Hematopoietic multipotent progenitor cell (in vitro differentiated cells): ENCODE data around the gene PPDPF. TPM values are rescaled to one million over a fixed set of nuclear protein-coding genes. Genes with fewer than 3 reads are reported as not detected.
A peak's percentile ranks its signal among the peaks of the same experiment; 100 is the strongest.
"Not testable (repeated sequence)": the region's sequence is repeated elsewhere in the genome, so short reads cannot be mapped to it uniquely, and the experiment has no call there.

Experiments used
- DNase-seq, 3 donors: peaks; one replicate each; pipeline ENCODE4 v3.0.0-alpha.2; 2011 to 2015; ENCODE audit warnings: low read depth in 2 of 3, low spot score in 2 of 3
- total RNA-seq: library from RNA; depleted of rRNA; stranded (reverse); fragments of >200 nt; gene quantifications from one replicate; pipeline ENCODE4 v1.2.3, GENCODE V29; 2012

Gene PPDPF
- total RNA-seq, 1 donor: 87.3 TPM

DNA sequence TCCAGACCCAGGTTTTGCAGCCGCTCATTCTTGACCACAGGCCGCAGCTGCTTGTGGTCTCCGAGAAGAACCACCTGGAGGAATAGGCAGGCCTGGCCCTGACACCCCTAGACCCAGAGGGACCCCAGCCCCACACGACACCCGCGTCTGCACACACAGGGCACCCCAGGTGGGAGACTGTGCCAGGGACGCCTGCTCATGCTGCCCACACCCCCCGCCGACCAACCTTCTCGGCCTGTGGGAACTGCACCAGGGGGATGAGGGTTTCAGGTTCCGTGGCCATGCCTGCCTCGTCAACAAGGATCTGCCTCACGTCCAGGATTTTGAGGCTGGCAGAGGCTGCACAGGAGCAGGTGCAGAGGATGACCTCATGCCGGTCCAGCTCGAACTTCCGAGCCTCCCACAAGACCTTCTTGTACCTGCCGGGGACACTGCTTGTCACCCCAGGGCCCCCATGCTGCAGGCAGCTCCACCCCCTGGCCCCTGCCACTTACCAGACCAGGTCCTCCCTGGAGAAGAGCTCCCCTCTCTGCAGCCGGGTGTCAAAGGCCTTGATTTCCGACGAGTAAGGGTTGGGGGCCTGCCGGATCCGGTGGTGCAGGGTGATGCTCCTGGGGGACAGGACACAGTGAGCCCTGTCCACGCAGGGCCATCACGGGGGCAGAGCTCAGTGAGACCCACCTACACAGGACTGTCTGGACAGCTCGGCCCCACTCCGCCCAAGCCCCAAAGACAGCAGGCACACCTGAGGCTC, 40.5 kb downstream of the PPDPF start:
- DNase-seq: no peak

DNA sequence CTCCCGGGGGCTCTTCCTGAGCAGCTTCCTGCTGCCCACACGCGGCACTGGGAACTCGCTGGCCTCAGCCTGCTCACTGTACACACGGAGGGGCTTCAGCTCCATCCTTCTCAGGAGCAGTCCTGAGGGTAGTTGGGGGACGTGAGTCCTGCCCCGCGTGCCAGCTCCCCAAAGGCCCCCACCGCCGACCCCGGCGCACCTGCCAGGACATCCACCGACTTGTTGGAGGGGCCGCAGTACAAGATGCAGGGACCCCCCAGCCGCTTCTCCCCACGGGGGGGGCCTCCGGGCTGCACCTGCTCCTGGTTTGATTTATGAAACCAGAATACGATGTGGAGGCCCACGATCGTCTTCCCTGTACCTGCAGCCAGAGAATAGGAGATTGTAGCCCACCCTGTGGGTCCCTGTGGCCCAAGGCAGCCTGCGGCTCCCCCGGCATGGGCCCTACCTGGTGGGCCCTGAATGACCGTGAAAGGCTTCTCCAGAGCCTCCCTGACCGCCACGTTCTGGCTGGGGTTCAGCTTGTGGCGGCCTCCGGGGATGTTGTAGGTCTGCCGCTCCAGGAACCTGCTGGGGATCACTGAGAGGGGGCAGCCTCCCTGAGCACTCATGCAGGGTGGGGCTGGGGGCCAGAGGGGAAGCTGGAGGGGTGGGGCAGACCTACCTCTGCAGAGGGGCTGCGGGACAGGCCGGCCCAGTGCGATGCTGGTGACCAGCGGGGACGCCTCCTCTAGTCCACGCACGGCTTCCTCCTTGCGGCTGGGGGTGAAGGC, 41.2 kb downstream of the PPDPF start:
- DNase-seq: no peak

GRCh38 chr20:63562461-63563224, 42.1 kb downstream of the PPDPF start:
- DNase-seq: no peak

DNA sequence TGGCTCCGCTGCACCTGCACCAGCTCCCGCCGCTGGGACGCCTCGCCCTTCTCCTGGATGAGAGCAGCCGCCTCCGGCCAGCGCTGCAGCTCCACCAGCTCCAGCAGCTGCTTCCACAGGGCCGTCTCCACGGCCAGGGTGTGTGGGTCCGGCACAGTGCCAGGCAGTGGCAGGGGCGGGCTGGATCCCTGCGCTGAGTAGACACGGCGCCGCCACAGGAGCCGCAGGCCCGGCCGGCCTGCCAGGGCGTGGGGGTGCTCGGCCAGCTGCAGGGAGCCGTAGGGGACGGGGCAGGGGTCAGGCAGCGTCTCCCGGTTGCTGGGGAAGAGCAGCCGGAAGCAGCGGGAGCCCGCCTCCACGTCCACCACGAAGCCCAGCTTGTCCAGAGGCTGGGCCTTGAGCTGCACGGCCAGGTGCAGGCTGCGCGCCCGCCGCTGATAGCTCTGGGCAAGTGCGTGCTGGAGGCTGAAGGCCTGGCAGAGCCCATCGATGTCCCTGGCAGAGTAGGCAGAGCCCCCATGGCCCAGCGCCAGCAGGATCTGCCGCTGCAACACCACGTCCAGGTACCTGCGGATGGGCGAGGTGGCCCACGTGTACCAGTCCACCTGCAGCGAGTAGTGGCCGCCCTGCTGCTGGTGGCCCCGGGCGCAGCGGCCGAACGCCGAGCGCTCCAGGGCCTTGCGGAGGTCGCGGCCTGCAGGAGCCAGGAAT, 42.8 kb downstream of the PPDPF start:
- DNase-seq: no peak

DNA sequence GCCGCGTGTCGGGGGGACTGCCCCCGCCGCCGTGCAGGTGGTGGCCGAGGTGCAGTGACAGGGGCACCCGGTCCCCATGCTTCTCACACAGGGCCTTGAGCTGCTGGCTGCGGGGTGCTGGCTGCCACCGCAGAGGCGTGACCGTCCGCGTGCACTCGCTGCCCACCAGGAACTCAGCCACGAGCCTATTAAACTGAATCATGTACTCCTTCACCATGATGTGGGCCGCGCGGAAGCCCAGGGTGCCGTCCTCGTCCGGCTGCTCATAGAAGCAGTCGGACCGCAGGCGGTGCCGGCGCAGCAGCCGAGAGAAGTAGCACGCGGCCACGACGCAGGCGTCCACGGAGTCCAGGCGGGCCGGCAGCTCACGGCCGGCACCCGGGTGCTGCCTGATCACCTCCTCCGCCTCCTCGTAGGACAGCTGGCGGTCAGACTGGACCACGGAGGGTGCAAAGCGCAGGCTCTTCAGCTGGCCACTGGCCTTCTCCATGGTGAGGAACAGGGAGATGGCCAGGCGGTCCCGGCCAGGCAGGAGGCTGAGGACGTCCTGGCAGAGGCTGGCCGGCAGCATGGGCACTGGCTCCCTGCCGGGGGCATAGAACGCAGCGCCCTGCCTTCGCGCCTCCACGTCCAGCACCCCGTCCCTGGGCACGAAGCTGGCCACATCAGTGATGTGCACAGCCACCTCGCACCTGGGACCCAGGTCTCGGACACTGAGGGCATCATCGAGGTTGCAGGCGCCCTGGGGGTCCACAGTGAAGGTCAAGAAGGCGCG, 43.7 kb downstream of the PPDPF start:
- no peak for DNase-seq

GRCh38 chr20:63565021-63565698, 44.6 kb downstream of the PPDPF start:
- no peak for DNase-seq

DNA sequence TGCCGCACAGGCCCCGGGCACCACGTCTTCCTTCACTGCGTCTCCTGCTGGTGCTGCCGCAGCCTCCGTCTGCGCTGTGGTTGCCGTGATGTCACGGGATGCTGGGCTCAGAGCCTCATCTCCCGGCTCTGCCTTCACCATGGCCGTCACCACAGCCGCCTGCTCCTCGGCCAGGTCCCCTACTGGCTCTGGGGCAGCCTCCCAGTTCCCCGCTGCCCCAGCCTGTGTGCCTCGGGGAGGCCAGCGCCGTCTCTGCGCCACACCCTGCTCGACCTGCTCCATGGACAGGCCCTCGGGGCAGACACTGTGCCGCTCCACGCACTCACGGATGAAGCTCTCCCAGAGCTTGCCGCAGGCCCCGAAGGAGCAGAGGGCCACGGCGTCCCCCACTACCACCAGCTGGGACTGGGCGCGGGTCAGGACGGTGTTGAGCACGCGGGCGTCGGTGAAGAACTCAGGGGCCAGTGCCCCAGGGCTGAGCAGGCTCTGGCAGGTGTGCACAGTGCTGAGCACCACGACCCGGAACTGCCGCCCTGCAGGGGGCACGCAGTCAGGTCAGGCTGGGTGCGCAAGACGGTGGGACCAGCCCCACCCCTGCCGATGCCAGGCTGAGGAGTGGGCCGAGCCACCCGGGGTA, 45.3 kb downstream of the PPDPF start:
- no peak for DNase-seq

- no peak for DNase-seq
Measured at GRCh38 chr20:63566395-63567135, 46.0 kb downstream of the PPDPF start.

DNA sequence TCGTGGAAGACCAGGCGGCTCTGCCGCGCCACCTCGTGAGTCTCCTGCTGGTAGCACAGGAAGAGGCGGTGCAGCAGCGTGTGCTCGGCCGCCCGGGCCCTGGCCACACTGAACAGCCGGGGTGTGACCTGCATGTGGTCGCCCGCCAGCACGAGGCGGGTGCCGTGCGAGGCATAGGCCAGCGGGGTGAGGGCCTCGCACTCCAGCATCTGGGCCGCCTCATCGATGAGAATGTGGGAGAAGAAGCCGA, 46.5 kb downstream of the PPDPF start:
- DNase-seq: peak in 2 of 3 donors; percentile 35 to 48

DNA sequence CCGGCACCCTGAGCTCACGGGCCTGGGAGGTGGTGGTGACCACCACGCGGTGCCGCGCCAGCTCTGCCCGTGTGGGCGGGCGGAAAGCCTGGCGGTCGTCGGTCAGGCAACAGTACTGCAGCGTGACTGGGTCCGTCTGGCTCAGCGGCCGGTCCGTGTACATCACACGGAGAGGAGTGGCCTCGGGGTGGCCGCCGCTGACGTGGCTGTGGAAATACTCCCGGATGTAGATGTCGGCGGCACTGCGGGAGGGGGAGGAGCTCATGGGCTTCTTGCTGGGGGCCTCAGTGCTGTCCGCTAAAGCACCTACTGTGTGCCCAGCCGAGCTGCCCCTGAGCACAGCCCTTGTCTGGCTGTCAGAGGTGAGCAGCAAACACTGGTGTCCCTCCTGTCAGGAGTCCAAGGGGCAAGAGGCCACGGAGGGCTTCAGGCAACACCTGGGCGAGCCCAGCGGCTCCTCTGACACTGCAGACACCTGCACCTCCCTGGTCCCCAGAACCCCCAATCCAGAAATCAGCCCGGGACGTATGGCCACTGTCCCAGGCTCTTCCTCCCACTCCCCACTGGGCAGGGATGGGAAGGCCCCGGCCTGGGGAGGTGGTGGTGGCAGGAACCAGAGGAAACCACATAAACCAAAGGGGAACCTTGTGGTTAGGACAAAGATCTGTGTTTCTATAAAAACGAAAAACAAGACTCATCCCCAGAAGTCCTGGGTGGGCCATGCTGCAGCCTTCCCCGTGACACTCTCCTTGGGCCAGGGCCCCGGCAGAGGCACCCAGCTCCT, 47.0 kb downstream of the PPDPF start:
- peak in 2 of 3 donors; percentile 84 to 88 for DNase-seq

DNA sequence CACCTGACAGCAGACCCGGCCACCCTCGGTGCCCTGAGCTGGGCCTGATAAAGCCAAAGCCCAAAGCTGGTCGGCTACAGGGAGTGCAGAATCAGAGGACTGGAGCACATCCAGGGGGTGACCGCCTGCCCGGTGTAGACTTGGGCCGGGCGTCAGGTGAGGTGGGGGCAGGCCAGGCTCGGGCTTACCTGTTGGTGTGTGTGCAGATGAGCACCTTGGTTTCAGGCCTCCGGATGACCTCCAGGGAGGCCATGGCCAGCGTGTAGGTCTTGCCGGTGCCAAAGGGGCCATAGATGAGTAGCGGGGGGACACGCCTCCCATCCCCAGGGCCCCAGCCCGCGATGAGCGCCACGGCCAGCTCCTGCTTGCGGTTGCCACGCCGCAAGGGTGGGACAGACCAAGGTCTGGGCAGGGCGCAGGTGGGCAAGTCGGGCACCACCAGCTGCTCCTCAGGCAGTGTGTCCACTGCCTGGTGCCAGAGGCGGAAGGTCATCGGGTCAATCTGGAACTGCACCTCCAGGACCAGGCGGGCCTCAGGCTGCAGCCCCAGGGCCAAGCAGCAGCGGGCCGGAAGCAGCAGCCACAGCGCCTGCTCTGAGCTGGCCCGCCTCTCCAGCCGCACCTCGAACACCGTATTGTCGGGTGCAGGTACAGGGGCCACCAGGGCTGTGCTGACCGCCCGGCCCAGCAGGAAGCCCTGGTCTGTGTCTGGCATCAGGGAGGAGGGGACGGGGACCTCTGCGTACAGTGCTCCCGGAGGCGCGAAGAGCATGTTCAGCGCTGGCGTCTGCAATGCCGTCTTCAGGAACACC, 47.8 kb downstream of the PPDPF start:
- DNase-seq: no peak

GRCh38 chr20:63568986-63569949, 48.7 kb downstream of the PPDPF start:
- peak in 1 of 3 donors; percentile 27 for DNase-seq

GRCh38 chr20:63570281-63571086, 49.9 kb downstream of the PPDPF start:
- DNase-seq: no peak

- DNase-seq: not testable (repeated sequence)
Measured at GRCh38 chr20:63571087-63571478, 50.5 kb downstream of the PPDPF start.
